K562 (cell line): ENCODE results near the gene CDC123. TPM values are rescaled to one million over a fixed set of nuclear protein-coding genes. Genes with fewer than 3 reads are reported as not detected.

Source experiments
- ATAC-seq: fragments of 200-7000 bp; cut with Tn5 transposase; 3 replicates; pipeline ENCODE4 v1.9.1; 2020; ENCODE audit warnings: moderate library complexity
- BruUV-seq: library from RNA; stranded (reverse); fragments of 400-500 nt; replicated peaks from 2 replicates; lab custom pipeline; 2021; lab: Mats Ljungman, UMichigan
- CTCF ChIA-PET: fragments of 300-600 bp; formaldehyde crosslinking; extraction: SDS; loops from one replicate; lab custom pipeline; 2021; ENCODE audit warnings: low intra/inter-chr PET ratio; lab: Yijun Ruan, JAX
- POLR2A ChIA-PET: fragments of 300-600, 350-650 bp; sonication (Branson Sonifier 250); formaldehyde crosslinking; extraction: SDS; loops from one replicate; lab custom pipeline; 2021; ENCODE audit warnings: antibody characterized with exemption, inconsistent platforms; lab: Yijun Ruan, JAX
- DNase-seq, 4 experiments: peaks; one replicate each; pipeline versions ENCODE4 v3.0.0 to v3.0.0-alpha.2; 2011 to 2018; ENCODE audit warnings: low spot score in 3 of 4, mixed read lengths in 3 of 4; ENCODE audit errors: extremely low read depth in 1 of 4
- FAIRE-seq: peaks from 2 replicates; lab custom pipeline; 2011; peaks lifted over from hg19 to GRCh38; lab: Jason Lieb, UNC
- H2AFZ ChIP-seq: 2 replicates; pipeline ENCODE4 v1.6.0; 2011; ENCODE audit warnings: low read depth, low read length, control low read depth, inconsistent platforms
- H3K27ac ChIP-seq: fragments of 200-600 bp; 3 replicates; pipeline ENCODE4 v1.8.0; 2011; ENCODE audit warnings: low read depth, mild to moderate bottlenecking, control low read depth, inconsistent platforms, low read length, moderate library complexity, mixed read lengths; ENCODE audit errors: extremely low read depth
- H3K27me3 ChIP-seq, 2 experiments: fragments of 300-600 bp in 1 of 2; 2 replicates in 1 of 2; 3 replicates in 1 of 2; pipeline versions ENCODE4 v1.6.0 to v1.8.0; 2011; ENCODE audit warnings: inconsistent platforms in 2 of 2, low read length in 2 of 2, mild to moderate bottlenecking in 1 of 2, mixed read lengths in 1 of 2, moderate library complexity in 1 of 2; ENCODE audit not compliant: control insufficient read depth in 2 of 2, insufficient read depth in 2 of 2
- H3K36me3 ChIP-seq: fragments of 300-600 bp; 3 replicates; pipeline ENCODE4 v1.8.0; 2011; ENCODE audit warnings: mild to moderate bottlenecking, low read length, inconsistent platforms; ENCODE audit not compliant: control insufficient read depth, insufficient read depth
- H3K4me1 ChIP-seq, 2 experiments: fragments of 200-600 bp in 1 of 2; replicated peaks in 1 of 2; 2 replicates in 1 of 2; 3 replicates in 1 of 2; pipeline versions ENCODE4 v1.5.1 to v1.8.0; 2011; ENCODE audit warnings: inconsistent platforms in 2 of 2, low read length in 2 of 2, mild to moderate bottlenecking in 1 of 2, mixed read lengths in 1 of 2, moderate library complexity in 1 of 2; ENCODE audit not compliant: control insufficient read depth in 2 of 2, insufficient read depth in 2 of 2
- H3K4me2 ChIP-seq: 2 replicates; pipeline ENCODE4 v1.6.1; 2011; ENCODE audit warnings: low read length, control low read depth, inconsistent platforms, mixed read lengths; ENCODE audit not compliant: insufficient read depth
- H3K4me3 ChIP-seq: fragments of 200-600 bp; sonication (generic), shearing (Covaris generic); 2 replicates; pipeline ENCODE4 v1.5.1; 2016; ENCODE audit warnings: control low read depth, inconsistent platforms
- H3K79me2 ChIP-seq: fragments of 200-600 bp; 3 replicates; pipeline ENCODE4 v1.8.0; 2011; ENCODE audit warnings: low read length, inconsistent platforms; ENCODE audit not compliant: control insufficient read depth, insufficient read depth
- H3K9ac ChIP-seq, 2 experiments: 2 replicates each; pipeline versions ENCODE4 v1.6.0 to v1.6.1; 2011; ENCODE audit warnings: low read depth in 2 of 2, low read length in 2 of 2, control low read depth in 1 of 2, inconsistent platforms in 1 of 2, mild to moderate bottlenecking in 1 of 2, mixed read lengths in 1 of 2; ENCODE audit not compliant: insufficient read depth in 1 of 2
- H3K9me1 ChIP-seq: one replicate; pipeline ENCODE4 v1.6.0; 2011; ENCODE audit warnings: inconsistent platforms, mild to moderate bottlenecking, low read length, moderate library complexity; ENCODE audit not compliant: control insufficient read depth, insufficient read depth
- H3K9me3 ChIP-seq: replicated peaks from 2 replicates; pipeline ENCODE4 v1.5.1; 2011; ENCODE audit warnings: low read depth, low read length, inconsistent platforms; ENCODE audit not compliant: control insufficient read depth, insufficient read depth
- H4K20me1 ChIP-seq: replicated peaks from 2 replicates; pipeline ENCODE4 v1.6.1; 2011; ENCODE audit warnings: low read length, inconsistent platforms, mixed read lengths; ENCODE audit not compliant: control insufficient read depth, insufficient read depth
- CHAMP1 ChIP-seq: fragments of 450-650 bp; IDR thresholded peaks from 2 replicates; pipeline ENCODE4 v1.6.1; 2016; ENCODE audit warnings: mild to moderate bottlenecking
- GTF2A2 ChIP-seq: IDR thresholded peaks from 2 replicates; pipeline ENCODE4 v1.6.1; 2016; ENCODE audit warnings: mild to moderate bottlenecking, missing genetic modification characterization, missing compliant biosample characterization
- HLTF ChIP-seq: fragments of 450-650 bp; IDR thresholded peaks from 2 replicates; pipeline ENCODE4 v1.6.1; 2016
- HMGN3 ChIP-seq: IDR thresholded peaks from 2 replicates; pipeline ENCODE4 v1.6.1; 2011; ENCODE audit warnings: borderline replicate concordance, low read depth, mild to moderate bottlenecking, mixed read lengths, low read length; ENCODE audit not compliant: insufficient read length; ENCODE audit errors: extremely low read depth
- MEIS2 ChIP-seq: fragments of 450-650 bp; IDR thresholded peaks from 2 replicates; pipeline ENCODE4 v1.6.1; 2014; ENCODE audit warnings: mild to moderate bottlenecking; ENCODE audit not compliant: partially characterized antibody
- SP1 ChIP-seq: sonication (generic); formaldehyde crosslinking; IDR thresholded peaks from 2 replicates; pipeline ENCODE4 v1.8.1; 2022; ENCODE audit warnings: mild to moderate bottlenecking, missing genetic modification reagents
- SRSF9 ChIP-seq: fragments of 200-400 bp; formaldehyde crosslinking; IDR thresholded peaks from 2 replicates; pipeline ENCODE4 v1.6.1; 2017; ENCODE audit warnings: low read depth, low read length, borderline replicate concordance
- ZBED1 ChIP-seq: IDR thresholded peaks from 2 replicates; pipeline ENCODE4 v1.6.1; 2014
- ZNF134 ChIP-seq: fragments of 250-450 bp; sonication (Bioruptor Pico); conservative IDR thresholded peaks from 2 replicates; pipeline ENCODE4 v1.4.0; 2020
- whole genome bisulfite sequencing: fragments of 100-300 bp; shearing (Covaris generic); methylation state at CpG from one replicate; pipeline ENCODE4 v1.1.6; 2016; ENCODE audit warnings: low coverage, mixed read lengths; ENCODE audit not compliant: insufficient coverage; ENCODE audit errors: missing lambda C conversion rate; 5-methylcytosine and 5-hydroxymethylcytosine counted together
- in situ Hi-C: fragments of 300-500 bp; cut with MboI; formaldehyde crosslinking; loops from 4 replicates; pipeline ENCODE4 v1.15.0; 2018; ENCODE audit warnings: inconsistent platforms, mixed read lengths
- intact Hi-C: fragments of 100-400 bp; cut with micrococcal nuclease; formaldehyde crosslinking; loops from 2 replicates; pipeline ENCODE4 v1.14.2; 2022
- polyA plus RNA-seq, 8 experiments: library from polyadenylated mRNA; depleted of rRNA in 4 of 8; stranded (reverse) in 5 of 8; unstranded in 3 of 8; fragments of >200 nt; fragmentation: Nextera tagmentation in 2 of 8; fragmentation: Illumina TruSeq in 1 of 8; extraction: Ambion mirVana in 2 of 8; extraction: Trizol in 1 of 8; gene quantifications; 2 replicates each; pipeline versions ENCODE4 v1.2.1 to v1.2.3, GENCODE V29; 2011 to 2014; ENCODE audit warnings: inconsistent platforms in 1 of 8, missing spikeins in 1 of 8
- total RNA-seq, 7 experiments: library from RNA; depleted of rRNA in 6 of 7; stranded (reverse); fragments of >200 nt in 6 of 7; fragmentation: Illumina TruSeq in 2 of 7; extraction: Trizol in 2 of 7; gene quantifications; 2 replicates each; pipeline versions ENCODE4 v1.2.1 to v1.2.3, GENCODE V29; 2011 to 2021; ENCODE audit warnings: low replicate concordance in 1 of 7
- TF ChIP-seq, protein P1 (sequence below), 3 experiments: fragments of 200-800 bp in 1 of 3; sonication (Bioruptor generic) in 1 of 3; sonication (generic) in 1 of 3; formaldehyde crosslinking in 1 of 3; IDR thresholded peaks; 2 replicates each; pipeline versions ENCODE4 v1.6.1 to v1.8.0; 2016 to 2022; ENCODE audit warnings: mild to moderate bottlenecking in 2 of 3, missing compliant biosample characterization in 2 of 3, missing genetic modification characterization in 2 of 3, missing genetic modification reagents in 1 of 3

Gene CDC123
- total and polyA plus RNA-seq, 9 of the 15 experiments (the other 6 are each of a cell fraction or from before 2014, with no cell fraction given), result 137 to 288 (median 175) TPM

GRCh38 chr10:12235116-12235694 is 39.2 kb downstream of the CDC123 start (continued):
- TF ChIP-seq, protein P1, sequence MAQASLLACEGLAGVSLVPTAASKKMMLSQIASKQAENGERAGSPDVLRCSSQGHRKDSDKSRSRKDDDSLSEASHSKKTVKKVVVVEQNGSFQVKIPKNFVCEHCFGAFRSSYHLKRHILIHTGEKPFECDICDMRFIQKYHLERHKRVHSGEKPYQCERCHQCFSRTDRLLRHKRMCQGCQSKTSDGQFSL (CRISPR knock-in tag; IDR thresholded peaks at IDR 0.05), result no peak
- TF ChIP-seq, protein P1 (tag; IDR thresholded peaks at IDR 0.05), result no peak
- TF ChIP-seq CHAMP1, result no peak
- TF ChIP-seq HLTF, result no peak
- TF ChIP-seq ZBED1, result no peak
- no peak for TF ChIP-seq HMGN3
- TF ChIP-seq, all 486 proteins: peak for 0

DNA sequence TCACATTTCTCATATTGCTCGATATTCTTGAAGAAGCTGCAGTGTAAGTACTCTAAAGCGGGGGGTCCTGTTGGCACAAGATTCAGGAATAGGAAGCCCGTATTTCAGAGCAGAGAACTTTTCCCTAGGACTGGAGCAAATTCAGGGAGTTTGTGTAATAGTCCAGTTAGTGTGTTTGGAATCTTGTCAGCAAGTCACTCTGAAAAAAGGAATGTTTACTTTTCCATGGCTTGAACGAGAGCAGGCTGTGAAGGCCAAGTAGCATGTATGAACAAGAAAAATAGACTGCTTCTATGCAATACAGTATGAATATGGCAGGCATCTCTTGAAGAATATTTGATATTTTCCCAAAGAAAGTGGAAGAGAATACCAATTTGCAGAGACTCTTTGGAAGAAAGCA is 39.8 kb downstream of the CDC123 start:
- ATAC-seq (no peak), DNase-seq (no peak), FAIRE-seq (no peak)
- H3K4me2 ChIP-seq, result no peak overlapping the region
- no peaks in the 10 kb centered on the region for H4K20me1 ChIP-seq
- peaks cover 82% of the 10 kb centered on the region for H3K36me3 ChIP-seq
- no TSS peak for BruUV-seq
- ChIA-PET POLR2A (no interaction called here), CTCF (no interaction called here)
- H3K4me1 ChIP-seq, result no peaks in the 10 kb centered on the region
- intact Hi-C loops, result no loop called here
- no peaks in the 10 kb centered on the region for H3K9me1 ChIP-seq
- no peak overlapping the region for H3K4me3 ChIP-seq
- no peak overlapping the region for H3K27ac ChIP-seq
- no peak overlapping the region for H3K9ac ChIP-seq
- no peak overlapping the region for H2AFZ ChIP-seq
- WGBS, result 94% methylated on average over 4 of the region's 4 CpGs
- in situ Hi-C loops, result no loop called here
- no peaks in the 10 kb centered on the region for H3K9me3 ChIP-seq
- no peaks in the 10 kb centered on the region for H3K79me2 ChIP-seq
- no peaks in the 10 kb centered on the region for H3K27me3 ChIP-seq
- TF ChIP-seq GTF2A2 (no peak), MEIS2 (no peak), SP1 (CRISPR knock-in tag) (no peak), SRSF9 (no peak), ZNF134 (CRISPR knock-in tag) (no peak)
